Stimulated activated memory B cell treated with anti-CD40 and anti-IgM and Interleukin-4, amounts not matched to agents 10 μg/mL and 1 μg/mL and 100 μg/mL, for 72 hours (primary cell): ENCODE results near the gene NEDD4L.

Experiments
- ATAC-seq: fragments of 150-1000 bp; cut with Tn5 transposase; 2 replicates; pipeline ENCODE4 v1.10.0; 2021
- H3K27ac Mint-ChIP-seq: one replicate; pipeline ENCODE4 v1.8.0; 2022; ENCODE audit warnings: mild to moderate bottlenecking, mixed read lengths
- H3K27me3 Mint-ChIP-seq: one replicate; pipeline ENCODE4 v1.8.0; 2022; ENCODE audit warnings: mixed read lengths
- H3K36me3 Mint-ChIP-seq: one replicate; pipeline ENCODE4 v1.8.0; 2022; ENCODE audit warnings: mixed read lengths
- H3K4me1 Mint-ChIP-seq: one replicate; pipeline ENCODE4 v1.8.0; 2022; ENCODE audit warnings: mixed read lengths
- H3K4me3 Mint-ChIP-seq: one replicate; pipeline ENCODE4 v1.8.0; 2022; ENCODE audit warnings: mild to moderate bottlenecking, moderate library complexity, mixed read lengths
- H3K9me3 Mint-ChIP-seq: one replicate; pipeline ENCODE4 v1.8.0; 2022; ENCODE audit warnings: mixed read lengths

The NEDD4L gene

DNA sequence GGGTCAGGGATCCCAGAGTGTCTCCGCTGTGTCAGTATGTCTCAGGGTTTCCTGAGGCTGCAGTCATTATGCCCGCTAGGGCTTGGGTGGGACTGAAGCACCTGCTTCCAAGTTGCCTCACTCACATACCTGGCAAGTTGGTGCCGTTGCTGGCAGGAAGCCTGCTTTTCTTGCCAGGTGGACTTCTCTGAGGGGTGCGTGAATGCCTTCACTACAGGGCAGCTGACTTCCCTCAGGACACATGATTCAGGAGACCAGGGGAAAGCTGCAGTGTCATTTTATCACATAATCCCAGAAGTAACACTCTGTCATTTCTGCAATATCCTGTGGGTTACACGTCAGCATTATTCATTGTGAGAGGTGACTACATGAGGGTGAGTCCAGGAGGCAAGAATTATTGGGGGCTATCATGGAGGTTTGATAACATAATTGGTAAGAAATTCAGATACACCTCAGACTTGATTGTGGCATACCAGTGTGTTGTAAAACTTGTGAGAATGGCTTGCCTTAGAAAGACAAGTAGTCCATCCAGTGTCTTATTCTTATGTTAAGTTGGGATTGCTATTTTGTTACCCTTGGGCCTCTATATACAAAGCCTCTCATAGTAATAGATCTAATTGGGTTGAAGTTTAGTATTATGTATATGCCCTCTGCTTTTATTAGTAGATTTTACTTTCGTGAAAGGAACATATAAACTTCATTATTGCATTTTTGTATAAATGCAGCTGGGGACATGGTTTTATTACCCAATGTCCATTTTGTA, 44.1 kb downstream of the NEDD4L start:
- Mint-ChIP-seq H3K27ac (no peak overlapping the region), H3K36me3 (peaks cover 16% of the 10 kb centered on the region), H3K9me3 (peaks cover 13% of the 10 kb centered on the region), H3K4me1 (peaks cover 18% of the 10 kb centered on the region), H3K27me3 (no peaks in the 10 kb centered on the region), H3K4me3 (no peak overlapping the region)
- ATAC-seq: no peak

DNA sequence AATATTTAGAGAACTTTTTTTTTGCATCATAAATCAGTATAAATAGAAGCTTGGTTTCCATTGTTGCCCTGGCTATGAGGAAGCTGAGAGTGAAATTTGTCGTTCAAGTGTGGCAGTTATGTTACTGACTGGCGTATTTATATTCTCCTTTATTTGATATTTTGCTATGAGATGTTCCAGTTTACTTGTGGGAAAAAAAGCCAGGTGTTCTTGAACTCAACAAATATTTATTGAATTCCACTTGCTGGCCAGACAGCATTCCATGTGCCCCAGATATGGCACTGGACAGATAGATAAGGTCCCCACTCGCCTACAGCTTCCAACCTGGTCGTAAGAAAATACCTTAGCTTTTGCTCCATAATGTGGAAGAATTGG, 44.7 kb downstream of the NEDD4L start:
- Mint-ChIP-seq H3K27ac (no peak overlapping the region), H3K9me3 (peaks cover 13% of the 10 kb centered on the region), H3K27me3 (no peaks in the 10 kb centered on the region), H3K4me1 (peaks cover 18% of the 10 kb centered on the region), H3K4me3 (no peak overlapping the region), H3K36me3 (peaks cover 16% of the 10 kb centered on the region)
- ATAC-seq: no peak

DNA sequence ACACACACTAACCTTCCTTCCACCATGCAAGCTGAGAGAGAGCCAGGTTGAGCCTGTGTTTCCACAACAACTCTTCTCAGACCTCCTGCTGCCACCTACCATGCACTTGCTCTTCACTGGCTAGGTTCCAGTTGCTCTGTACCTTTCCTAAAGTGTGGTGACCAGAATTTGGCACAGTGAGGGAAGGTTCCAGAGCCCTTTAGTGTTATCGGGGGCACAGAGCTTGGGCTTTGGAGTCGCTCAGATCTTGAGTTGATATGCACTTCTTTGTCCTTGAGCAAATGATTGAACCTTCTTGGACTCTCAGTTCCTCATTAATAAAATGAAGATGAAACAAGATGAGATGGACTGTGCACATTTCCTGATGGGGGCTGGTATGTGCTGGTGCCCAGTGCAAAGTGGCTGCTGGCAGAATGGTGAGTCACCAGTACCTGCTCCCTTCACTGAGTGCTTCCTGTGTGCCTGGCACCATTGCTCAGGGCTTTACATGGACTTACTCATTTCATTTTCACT, 47.1 kb downstream of the NEDD4L start:
- H3K9me3 Mint-ChIP-seq: peaks cover 5% of the 10 kb centered on the region
- H3K4me1 Mint-ChIP-seq: peaks cover 18% of the 10 kb centered on the region
- ATAC-seq: peak; percentile 95
- no peaks in the 10 kb centered on the region for H3K27me3 Mint-ChIP-seq
- H3K27ac Mint-ChIP-seq: peak overlapping the region; percentile 50
- peaks cover 17% of the 10 kb centered on the region for H3K36me3 Mint-ChIP-seq
- peak overlapping the region; percentile 6 for H3K4me3 Mint-ChIP-seq

- Mint-ChIP-seq H3K27ac (no peak overlapping the region), H3K4me1 (peaks cover 18% of the 10 kb centered on the region), H3K27me3 (no peaks in the 10 kb centered on the region), H3K36me3 (peaks cover 6% of the 10 kb centered on the region), H3K9me3 (no peaks in the 10 kb centered on the region), H3K4me3 (no peak overlapping the region)
- no peak for ATAC-seq
Observed at GRCh38 chr18:58093311-58093803, 49.3 kb downstream of the NEDD4L start.

DNA sequence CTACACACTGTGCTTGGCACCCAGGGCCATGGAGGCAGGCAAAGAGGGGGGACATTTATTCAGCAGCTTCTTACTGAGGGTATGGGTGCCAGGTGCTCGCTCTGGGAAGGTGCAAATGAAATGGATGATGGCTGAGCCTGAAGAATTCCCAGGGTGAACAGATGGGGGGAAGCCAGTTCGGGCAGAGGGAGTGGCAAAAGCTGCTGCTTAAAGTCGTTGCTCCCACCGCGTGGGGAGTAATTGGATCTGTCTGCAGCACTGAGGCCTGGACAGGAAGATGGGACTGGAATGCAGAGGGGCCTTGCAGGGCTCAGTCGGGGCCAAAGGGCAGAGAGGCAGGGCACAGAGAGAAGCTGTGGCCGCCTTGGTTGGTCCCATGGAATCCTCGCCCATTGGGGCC, 51.2 kb downstream of the NEDD4L start:
- Mint-ChIP-seq H3K27me3 (no peaks in the 10 kb centered on the region), H3K4me3 (no peak overlapping the region), H3K9me3 (no peaks in the 10 kb centered on the region), H3K27ac (no peak overlapping the region), H3K36me3 (peaks cover 6% of the 10 kb centered on the region), H3K4me1 (peaks cover 26% of the 10 kb centered on the region)
- ATAC-seq: no peak

GRCh38 chr18:58095655-58096054, 51.6 kb downstream of the NEDD4L start:
- Mint-ChIP-seq H3K4me1 (peaks cover 28% of the 10 kb centered on the region), H3K36me3 (peaks cover 6% of the 10 kb centered on the region), H3K27ac (no peak overlapping the region), H3K27me3 (no peaks in the 10 kb centered on the region), H3K4me3 (no peak overlapping the region), H3K9me3 (no peaks in the 10 kb centered on the region)
- no peak for ATAC-seq

DNA sequence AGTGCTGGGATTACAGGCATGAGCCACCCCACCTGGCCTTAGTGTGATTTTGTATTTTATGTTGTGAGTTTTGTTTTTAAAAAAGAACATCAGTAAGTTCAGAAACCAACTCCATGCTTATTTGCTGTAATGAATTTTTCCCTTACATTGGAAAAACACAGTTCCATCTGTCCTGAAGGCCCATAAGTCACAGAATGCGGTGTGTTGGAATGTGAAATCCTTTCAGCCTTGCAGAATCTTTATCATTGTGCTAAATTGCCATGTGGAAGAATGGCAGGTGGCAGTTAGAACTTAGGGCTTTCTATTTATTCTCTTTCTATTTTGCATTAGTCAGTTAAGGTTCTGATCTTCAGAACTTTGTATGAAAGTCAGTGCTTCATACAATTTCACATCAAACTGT, 52.6 kb downstream of the NEDD4L start:
- no peak overlapping the region for H3K4me3 Mint-ChIP-seq
- no peaks in the 10 kb centered on the region for H3K27me3 Mint-ChIP-seq

GRCh38 chr18:58097121-58097906, 53.3 kb downstream of the NEDD4L start:
- Mint-ChIP-seq H3K9me3 (no peaks in the 10 kb centered on the region), H3K36me3 (peaks cover 6% of the 10 kb centered on the region), H3K4me3 (no peak overlapping the region), H3K27ac (no peak overlapping the region), H3K4me1 (peaks cover 23% of the 10 kb centered on the region), H3K27me3 (no peaks in the 10 kb centered on the region)
- no peak for ATAC-seq

More for the DNA sequence above, 52.6 kb downstream of the NEDD4L start:
- H3K9me3 Mint-ChIP-seq: no peaks in the 10 kb centered on the region
- no peak overlapping the region for H3K27ac Mint-ChIP-seq
- H3K36me3 Mint-ChIP-seq: peaks cover 6% of the 10 kb centered on the region
- H3K4me1 Mint-ChIP-seq: peaks cover 23% of the 10 kb centered on the region
- no peak for ATAC-seq

- no peak overlapping the region for H3K27ac Mint-ChIP-seq
- no peak for ATAC-seq
- peaks cover 6% of the 10 kb centered on the region for H3K36me3 Mint-ChIP-seq
- H3K27me3 Mint-ChIP-seq: no peaks in the 10 kb centered on the region
- peaks cover 23% of the 10 kb centered on the region for H3K4me1 Mint-ChIP-seq
- H3K9me3 Mint-ChIP-seq: no peaks in the 10 kb centered on the region
- H3K4me3 Mint-ChIP-seq: no peak overlapping the region
Observed at GRCh38 chr18:58097907-58098166, 53.8 kb downstream of the NEDD4L start.

GRCh38 chr18:58098706-58099105, 54.7 kb downstream of the NEDD4L start:
- H3K27me3 Mint-ChIP-seq: no peaks in the 10 kb centered on the region
- no peak for ATAC-seq
- no peak overlapping the region for H3K27ac Mint-ChIP-seq
- H3K4me3 Mint-ChIP-seq: no peak overlapping the region
- H3K9me3 Mint-ChIP-seq: no peaks in the 10 kb centered on the region
- peaks cover 6% of the 10 kb centered on the region for H3K36me3 Mint-ChIP-seq
- H3K4me1 Mint-ChIP-seq: peaks cover 29% of the 10 kb centered on the region

DNA sequence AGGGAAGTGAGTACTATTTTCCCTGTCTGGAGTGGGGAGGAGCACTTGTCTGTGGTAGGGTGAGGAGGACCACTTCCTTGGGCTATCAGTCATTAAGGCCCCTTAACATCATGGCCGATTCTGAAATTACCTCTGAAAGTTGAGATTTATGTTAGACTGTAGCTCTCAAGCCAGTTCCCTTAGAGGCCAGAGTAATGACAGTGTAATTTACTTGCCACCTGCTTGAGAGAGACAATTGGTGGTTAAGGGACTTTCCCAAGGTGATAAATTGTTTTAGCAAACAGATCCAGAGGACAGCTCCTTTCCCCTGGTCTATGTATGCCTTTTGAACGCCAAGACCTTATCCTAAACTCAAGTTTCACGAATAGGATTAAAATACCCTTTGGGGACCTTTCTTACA, 56.1 kb downstream of the NEDD4L start:
- peaks cover 2% of the 10 kb centered on the region for H3K36me3 Mint-ChIP-seq
- ATAC-seq: peak; percentile 64
- no peak overlapping the region for H3K4me3 Mint-ChIP-seq
- H3K9me3 Mint-ChIP-seq: no peaks in the 10 kb centered on the region
- H3K27me3 Mint-ChIP-seq: no peaks in the 10 kb centered on the region
- peak overlapping the region; percentile 12 for H3K27ac Mint-ChIP-seq
- peaks cover 30% of the 10 kb centered on the region for H3K4me1 Mint-ChIP-seq

GRCh38 chr18:58101291-58101794, 57.3 kb downstream of the NEDD4L start:
- Mint-ChIP-seq H3K4me3 (no peak overlapping the region), H3K27me3 (no peaks in the 10 kb centered on the region), H3K36me3 (no peaks in the 10 kb centered on the region), H3K4me1 (peaks cover 30% of the 10 kb centered on the region), H3K27ac (peak overlapping the region; percentile 60), H3K9me3 (no peaks in the 10 kb centered on the region)
- ATAC-seq: peak; percentile 87

DNA sequence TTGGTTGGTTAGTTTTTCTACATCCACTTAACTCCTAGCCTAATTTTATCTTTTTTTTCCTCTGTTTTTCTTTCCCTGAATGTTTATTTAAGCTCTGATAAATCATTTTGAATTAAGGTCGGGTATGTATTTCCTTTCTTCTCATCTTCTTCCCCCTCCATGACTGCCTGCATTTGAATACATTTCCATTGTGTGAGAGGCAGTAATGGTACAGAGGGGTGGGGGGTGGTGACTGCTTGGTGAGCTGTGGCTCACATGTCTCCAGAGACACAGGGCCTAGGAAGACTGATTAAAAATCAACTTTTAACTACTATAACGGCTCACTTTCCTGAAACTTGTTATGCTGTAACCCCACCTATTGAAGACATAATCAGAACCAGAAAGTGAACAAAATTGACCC, 58.0 kb downstream of the NEDD4L start:
- no peaks in the 10 kb centered on the region for H3K27me3 Mint-ChIP-seq
- peak overlapping the region; percentile 60 for H3K27ac Mint-ChIP-seq

DNA sequence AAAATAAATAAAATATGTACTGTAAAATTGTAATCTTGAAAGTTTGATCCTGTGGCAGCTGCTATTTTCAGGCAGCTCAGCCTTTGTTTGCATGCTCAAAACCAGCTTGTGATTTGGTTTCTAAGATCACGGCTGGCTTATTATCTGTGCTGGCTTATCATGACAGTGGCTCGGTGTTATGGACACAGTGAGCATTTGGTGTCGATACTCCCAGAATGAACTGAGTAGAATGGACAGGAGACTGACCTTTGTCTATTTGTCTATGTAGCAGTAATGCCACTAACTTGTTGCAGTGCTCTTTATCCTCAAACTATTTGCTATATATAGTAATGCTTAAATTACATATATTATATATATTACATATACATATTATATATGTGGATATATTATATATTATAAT, 58.8 kb downstream of the NEDD4L start:
- no peak overlapping the region for H3K27ac Mint-ChIP-seq
- H3K27me3 Mint-ChIP-seq: no peaks in the 10 kb centered on the region
- no peaks in the 10 kb centered on the region for H3K9me3 Mint-ChIP-seq
- H3K36me3 Mint-ChIP-seq: no peaks in the 10 kb centered on the region
- no peak for ATAC-seq
- peaks cover 37% of the 10 kb centered on the region for H3K4me1 Mint-ChIP-seq
- no peak overlapping the region for H3K4me3 Mint-ChIP-seq

More for the DNA sequence above, 58.0 kb downstream of the NEDD4L start:
- Mint-ChIP-seq H3K9me3 (no peaks in the 10 kb centered on the region), H3K4me3 (no peak overlapping the region), H3K36me3 (no peaks in the 10 kb centered on the region), H3K4me1 (peaks cover 33% of the 10 kb centered on the region)
- no peak for ATAC-seq

DNA sequence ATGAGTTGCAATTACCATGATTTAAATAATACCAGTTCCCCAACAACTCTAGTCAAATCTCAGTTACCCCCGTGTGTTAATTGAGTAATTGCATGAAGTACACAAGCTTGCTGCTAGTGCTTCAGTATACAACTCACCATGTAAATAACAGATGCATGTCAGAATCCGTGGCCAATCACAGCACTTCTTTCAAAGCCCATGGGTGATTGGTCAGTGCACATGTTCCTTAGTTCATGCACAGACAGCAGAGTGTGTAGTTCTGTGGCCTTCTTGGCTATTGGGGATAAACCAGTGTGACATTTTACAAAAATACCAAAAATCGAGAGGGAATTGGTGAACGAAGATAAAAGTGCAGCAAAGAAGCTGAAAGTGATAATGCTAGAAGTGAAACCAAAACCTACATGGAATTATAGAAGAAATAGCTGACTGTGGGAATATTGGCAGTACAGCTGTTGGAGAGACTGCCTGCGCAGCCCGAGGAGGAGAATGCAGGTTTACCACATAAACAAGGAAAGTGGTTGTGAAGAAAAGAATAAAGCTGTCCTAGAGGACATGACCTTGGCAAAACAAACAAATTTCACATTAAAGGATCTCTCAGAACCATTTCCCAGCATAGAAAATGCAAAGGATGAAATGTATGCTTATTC, 59.4 kb downstream of the NEDD4L start:
- no peak overlapping the region for H3K27ac Mint-ChIP-seq
- H3K4me1 Mint-ChIP-seq: peaks cover 37% of the 10 kb centered on the region
- no peaks in the 10 kb centered on the region for H3K36me3 Mint-ChIP-seq
- ATAC-seq: no peak
- H3K27me3 Mint-ChIP-seq: no peaks in the 10 kb centered on the region
- no peaks in the 10 kb centered on the region for H3K9me3 Mint-ChIP-seq
- no peak overlapping the region for H3K4me3 Mint-ChIP-seq
